HG03097 (cell line): ENCODE results near the gene HNRNPM.
"Not testable (repeated sequence)": the region's sequence is repeated elsewhere in the genome, so short reads cannot be mapped to it uniquely, and the experiment has no call there.

ENCODE experiments used
- ATAC-seq: cut with Tn5 transposase; IDR thresholded peaks from one replicate; pipeline ENCODE4 v1.9.1; 2021; ENCODE audit not compliant: unreplicated experiment, low FRiP score

Gene HNRNPM

GRCh38 chr19:8425331-8425730 lies 19.4 kb upstream of the HNRNPM start:
- not testable (repeated sequence) for ATAC-seq

GRCh38 chr19:8426283-8426682 lies 18.5 kb upstream of the HNRNPM start:
- ATAC-seq, result no peak

DNA sequence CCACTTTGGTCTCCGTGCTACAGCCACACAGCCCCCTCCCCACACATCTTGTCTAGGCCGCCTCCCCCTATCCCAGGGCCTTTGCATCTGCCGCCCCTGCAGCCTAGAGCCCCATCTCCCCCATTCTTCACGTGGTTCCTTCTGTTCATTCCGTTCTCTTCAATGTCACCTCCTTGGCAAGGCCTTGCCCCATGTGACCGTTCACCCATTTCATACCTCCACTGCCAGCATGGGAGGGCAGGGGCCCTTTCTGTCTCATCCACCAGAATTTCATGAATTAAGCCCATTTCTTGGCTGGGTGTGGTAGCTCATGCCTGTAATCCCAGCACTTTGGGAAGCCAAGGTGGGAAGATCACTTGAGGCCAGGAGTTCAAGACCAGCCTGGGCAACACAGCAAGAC lies 15.7 kb upstream of the HNRNPM start:
- no peak for ATAC-seq

DNA sequence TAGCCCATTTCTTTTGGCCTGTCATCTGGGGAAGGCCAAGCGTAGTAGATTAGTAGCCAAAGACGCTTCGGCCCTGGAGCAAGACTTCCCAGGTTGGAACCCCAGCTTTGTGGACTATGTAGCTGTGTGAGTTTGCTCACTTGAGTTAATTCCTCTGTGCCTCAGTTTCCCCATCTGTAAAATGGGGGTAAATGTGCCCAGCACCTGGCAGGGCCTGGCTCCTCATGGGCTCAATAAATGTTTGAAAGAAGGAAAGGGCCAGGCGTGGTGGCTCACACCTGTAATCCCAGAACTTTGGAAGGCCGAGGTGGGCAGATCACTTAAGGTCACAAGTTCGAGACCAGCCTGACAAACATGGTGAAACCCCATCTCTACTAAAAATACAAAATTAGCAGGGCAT lies 14.9 kb upstream of the HNRNPM start:
- ATAC-seq, result no peak

DNA sequence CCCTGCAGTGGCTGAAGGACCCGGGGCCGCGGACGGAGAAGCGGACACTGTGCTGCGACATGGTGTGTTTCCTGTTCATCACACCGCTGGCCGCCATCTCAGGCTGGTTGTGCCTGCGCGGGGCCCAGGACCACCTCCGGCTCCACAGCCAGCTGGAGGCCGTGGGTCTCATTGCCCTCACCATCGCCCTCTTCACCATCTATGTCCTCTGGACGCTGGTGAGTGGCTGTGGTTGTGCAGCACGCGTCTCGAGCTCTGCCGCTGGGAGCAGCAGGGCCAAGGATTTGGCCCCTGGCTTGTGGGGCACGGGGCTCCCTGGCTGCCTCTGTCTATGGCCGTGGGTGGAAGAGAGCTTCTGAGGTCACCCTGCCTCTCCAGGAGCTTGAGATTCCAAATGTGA lies 14.1 kb upstream of the HNRNPM start:
- no peak for ATAC-seq

DNA sequence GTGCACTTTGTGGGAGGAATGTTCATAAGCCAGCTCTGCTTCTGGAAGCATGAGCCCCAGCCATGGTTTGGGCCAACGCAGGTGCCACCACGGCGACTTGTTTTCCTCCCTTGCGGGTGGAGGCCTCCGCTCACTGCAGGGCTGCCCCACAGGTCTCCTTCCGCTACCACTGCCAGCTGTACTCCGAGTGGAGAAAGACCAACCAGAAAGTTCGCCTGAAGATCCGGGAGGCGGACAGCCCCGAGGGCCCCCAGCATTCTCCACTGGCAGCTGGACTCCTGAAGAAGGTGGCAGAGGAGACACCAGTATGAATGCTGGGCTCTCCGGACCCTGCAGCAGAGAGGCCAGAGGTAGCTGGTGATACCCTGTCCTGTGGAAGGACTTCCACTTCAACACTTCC lies 6.5 kb upstream of the HNRNPM start:
- ATAC-seq, result no peak

- ATAC-seq, result no peak
These were observed 2.8 kb upstream of the HNRNPM start for GRCh38 chr19:8441725-8442544.

GRCh38 chr19:8444140-8444676 lies 567 bp upstream of the HNRNPM start:
- ATAC-seq, result not testable (repeated sequence)

DNA sequence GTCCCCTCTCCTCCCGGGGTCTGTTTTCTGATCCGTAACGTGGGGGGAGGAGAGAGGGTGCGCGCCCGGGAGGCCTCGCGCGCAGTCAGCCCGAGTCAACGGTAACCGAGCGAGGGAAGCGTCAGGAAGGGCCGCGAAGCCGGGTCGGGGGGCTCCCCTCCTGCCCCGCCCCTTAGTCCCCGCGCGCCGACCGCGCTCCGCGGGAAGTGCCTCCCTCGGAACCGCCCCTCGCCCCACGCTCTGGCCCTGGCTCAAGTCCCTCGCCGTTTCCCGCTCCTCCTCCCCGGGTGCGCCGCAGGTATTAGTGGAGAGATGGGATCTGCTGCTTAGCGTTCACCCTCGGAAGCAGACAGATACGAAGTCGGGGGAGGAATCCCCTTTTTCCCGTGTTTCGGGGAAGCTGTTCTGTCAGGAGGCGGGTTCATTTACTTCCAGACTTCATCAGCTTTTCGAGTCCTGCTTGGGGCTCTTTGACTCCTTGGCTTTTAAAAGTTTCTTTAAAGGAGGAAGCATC lies 770 bp downstream of the HNRNPM start:
- ATAC-seq, result peak; percentile 22

GRCh38 chr19:8446061-8446709 lies 1.4 kb downstream of the HNRNPM start:
- no peak for ATAC-seq

DNA sequence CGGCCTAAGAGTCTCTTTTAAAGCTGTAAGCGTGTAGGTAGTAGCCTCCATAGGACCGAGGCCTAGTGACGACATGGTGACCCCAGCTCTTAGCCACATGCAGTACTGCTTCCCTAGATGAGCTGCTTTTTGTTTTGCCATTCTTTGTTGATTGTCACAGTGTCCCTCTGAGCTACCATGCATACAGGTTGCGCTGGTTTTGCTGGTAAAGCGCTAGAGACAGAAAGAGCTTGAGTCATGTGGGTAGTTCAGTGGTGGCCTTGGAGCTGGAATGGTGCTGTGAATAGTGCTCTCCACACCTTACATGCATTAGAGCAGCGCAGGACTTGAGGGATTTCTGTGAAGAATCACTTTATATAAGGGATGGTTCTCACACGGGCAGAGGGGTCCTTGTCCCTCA lies 5.1 kb downstream of the HNRNPM start:
- no peak for ATAC-seq

DNA sequence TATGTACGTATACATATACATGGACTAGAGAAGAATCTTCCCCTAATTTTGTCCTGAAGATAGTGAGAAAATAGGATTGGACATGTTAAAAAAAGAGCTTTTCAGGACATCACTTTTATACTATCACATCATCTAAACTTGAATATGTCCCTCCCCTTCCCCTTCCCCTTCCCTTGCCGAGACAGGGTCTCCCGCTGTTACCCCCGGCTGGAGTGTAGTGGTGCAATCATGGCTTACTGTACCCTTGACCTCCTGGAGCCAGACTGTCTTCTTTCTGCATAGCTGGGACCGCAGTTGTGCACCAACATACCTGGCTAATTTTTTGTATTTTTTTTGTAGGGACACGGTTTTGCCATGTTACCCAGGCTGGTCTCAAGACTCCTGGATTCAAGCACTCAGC lies 6.6 kb downstream of the HNRNPM start:
- ATAC-seq, result no peak

DNA sequence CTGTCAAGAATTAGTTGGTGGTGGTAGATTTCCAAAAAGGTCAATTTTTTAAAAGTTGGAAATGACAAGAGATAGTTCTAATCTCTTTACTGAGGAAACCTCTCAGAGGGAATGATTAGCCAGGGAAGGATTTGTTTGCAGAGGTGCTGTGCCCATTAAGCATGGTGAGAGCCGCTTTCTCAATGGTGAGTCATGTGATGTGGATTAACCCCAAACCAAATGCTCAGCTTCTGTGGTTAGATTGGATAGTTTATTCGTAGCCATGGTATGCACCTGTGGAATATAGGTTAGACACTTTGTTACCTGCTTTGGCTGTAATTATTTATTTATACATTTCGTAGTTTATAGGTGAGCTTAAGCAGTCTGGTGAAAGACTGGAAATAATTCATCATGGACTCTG lies 7.1 kb downstream of the HNRNPM start:
- no peak for ATAC-seq

GRCh38 chr19:8452446-8453123 lies 7.8 kb downstream of the HNRNPM start:
- no peak for ATAC-seq

- ATAC-seq, result no peak
These were observed 8.8 kb downstream of the HNRNPM start for GRCh38 chr19:8453616-8454015.

GRCh38 chr19:8454218-8454617 lies 9.4 kb downstream of the HNRNPM start:
- no peak for ATAC-seq

DNA sequence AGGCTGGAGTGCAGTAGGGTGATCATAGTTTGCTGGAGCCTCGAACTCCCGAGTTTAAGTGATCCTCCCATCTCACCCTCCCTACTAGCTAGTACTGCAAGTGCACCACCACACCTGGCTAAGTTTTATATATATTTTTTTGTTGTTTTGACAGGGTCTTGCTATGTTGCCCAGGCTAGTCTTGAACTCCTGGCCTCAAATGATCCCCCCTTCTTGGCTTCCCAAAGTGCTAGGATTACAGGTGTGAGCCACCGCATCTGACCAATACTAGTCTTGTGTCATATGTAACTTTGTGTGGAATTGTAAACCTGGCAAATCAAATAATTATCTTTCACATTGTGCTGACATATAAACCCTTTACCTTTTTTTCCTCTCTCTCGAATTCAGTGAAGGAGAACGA lies 10.2 kb downstream of the HNRNPM start:
- no peak for ATAC-seq

- no peak for ATAC-seq
These were observed 11.3 kb downstream of the HNRNPM start for GRCh38 chr19:8456064-8456463.

DNA sequence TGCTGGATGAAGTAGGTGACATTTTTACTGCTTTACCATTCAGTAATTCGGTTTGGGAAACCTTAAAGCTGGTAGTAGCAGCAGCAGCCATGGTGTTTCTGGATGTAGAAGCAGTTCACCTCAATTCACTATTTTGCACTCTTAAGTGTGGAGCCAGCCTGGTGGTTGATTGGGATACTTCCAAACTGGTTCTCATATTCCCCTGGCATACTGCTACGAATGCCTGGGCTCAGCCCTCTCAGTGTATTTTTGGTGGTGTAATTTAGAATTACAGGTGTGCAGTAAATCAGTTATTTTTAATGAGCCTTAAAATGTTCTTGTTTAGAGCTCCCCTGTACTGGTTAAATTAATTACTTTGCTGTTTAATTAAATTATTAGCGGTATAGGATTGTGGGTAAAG lies 12.4 kb downstream of the HNRNPM start:
- no peak for ATAC-seq

DNA sequence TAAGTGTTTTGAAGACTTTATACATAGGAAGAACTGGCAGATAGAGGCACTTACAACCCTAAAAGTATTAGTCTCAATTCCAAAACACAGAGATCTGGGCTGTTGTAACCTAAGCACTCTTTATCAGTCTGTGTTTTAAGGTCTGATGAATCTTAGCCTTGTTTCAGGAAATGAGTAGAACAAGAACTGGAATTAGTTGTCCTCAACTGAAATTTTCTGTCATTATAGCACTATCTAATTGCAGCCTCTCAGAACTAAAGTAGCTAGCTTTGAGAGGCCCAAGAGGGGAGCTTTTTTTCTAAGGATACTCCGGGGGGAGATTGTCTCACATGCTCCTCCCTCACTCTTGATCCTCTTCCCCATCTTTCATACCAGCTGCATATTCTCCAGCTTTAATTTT lies 13.1 kb downstream of the HNRNPM start:
- ATAC-seq, result no peak

GRCh38 chr19:8458380-8458779 lies 13.6 kb downstream of the HNRNPM start:
- ATAC-seq, result no peak
